Stimulated activated CD4-positive, alpha-beta T cell treated with anti-CD3 and anti-CD28 coated beads, Interleukin-4, amount 100 ng/mL, for 1 hour (primary cell): Measurements from ENCODE around the gene EID2B.

Experiments
- DNase-seq: peaks from one replicate; pipeline ENCODE4 v3.0.0-alpha.2; 2020

EID2B gene

GRCh38 chr19:39531834-39532232 is 819 bp downstream of the EID2B start:
- DNase-seq, result no peak

GRCh38 chr19:39525205-39525604 is 7.4 kb downstream of the EID2B start:
- no peak for DNase-seq

- DNase-seq, result no peak
These were observed 8.2 kb downstream of the EID2B start for GRCh38 chr19:39524495-39524894.

- no peak for DNase-seq
These were observed 11.8 kb downstream of the EID2B start for GRCh38 chr19:39520541-39521484.

- DNase-seq, result no peak
These were observed 13.7 kb downstream of the EID2B start for GRCh38 chr19:39518975-39519374.

GRCh38 chr19:39518458-39518857 is 14.2 kb downstream of the EID2B start:
- DNase-seq, result no peak

GRCh38 chr19:39517432-39517831 is 15.2 kb downstream of the EID2B start:
- DNase-seq, result no peak

- no peak for DNase-seq
These were observed 16.4 kb downstream of the EID2B start for GRCh38 chr19:39516270-39516669.

- DNase-seq, result peak; percentile 23
These were observed 17.0 kb downstream of the EID2B start for GRCh38 chr19:39515551-39516191.

GRCh38 chr19:39514840-39515550 is 17.7 kb downstream of the EID2B start, which contains the start of gene SELENOV:
SELENOV (plus strand) TSS chr19:39515139; CDS start chr19:39515213, 74 bp downstream.
- DNase-seq, result no peak

- no peak for DNase-seq
These were observed 19.7 kb downstream of the EID2B start for GRCh38 chr19:39512988-39513387.

- DNase-seq, result no peak
These were observed 23.4 kb downstream of the EID2B start for GRCh38 chr19:39509233-39509632.

- no peak for DNase-seq
These were observed 24.0 kb downstream of the EID2B start for GRCh38 chr19:39508629-39509028.

- no peak for DNase-seq
These were observed 24.8 kb downstream of the EID2B start for GRCh38 chr19:39507715-39508364.

GRCh38 chr19:39506944-39507714 is 25.5 kb downstream of the EID2B start:
- DNase-seq, result peak; percentile 66

- no peak for DNase-seq
These were observed 26.1 kb downstream of the EID2B start for GRCh38 chr19:39506598-39506943.

GRCh38 chr19:39502640-39503417 is 29.8 kb downstream of the EID2B start:
- peak; percentile 79 for DNase-seq

- DNase-seq, result no peak
These were observed 31.3 kb downstream of the EID2B start for GRCh38 chr19:39501340-39501739.

GRCh38 chr19:39500543-39500942 is 32.1 kb downstream of the EID2B start:
- no peak for DNase-seq

GRCh38 chr19:39499932-39500331 is 32.7 kb downstream of the EID2B start:
- DNase-seq, result no peak
